Endothelial cell of umbilical vein (primary cell): ENCODE measurements around the gene ZEB1. TPM values are rescaled to one million over a fixed set of nuclear protein-coding genes. Genes with fewer than 3 reads are reported as not detected.

Experiments used
- BruUV-seq: library from RNA; stranded (reverse); fragments of 400-500 nt; replicated peaks from 2 replicates; lab custom pipeline; 2021; lab: Mats Ljungman, UMichigan
- CTCF ChIA-PET: fragments of 300-600, 350-600 bp; sonication (Branson Sonifier 250); formaldehyde crosslinking; loops from one replicate; lab custom pipeline; 2021; ENCODE audit warnings: antibody characterized with exemption, inconsistent platforms; lab: Charles Lee
- POLR2A ChIA-PET: fragments of 300-600, 350-600 bp; sonication (Branson Sonifier 250); formaldehyde crosslinking; loops from one replicate; lab custom pipeline; 2021; ENCODE audit warnings: antibody characterized with exemption, inconsistent platforms; lab: Charles Lee
- DNase-seq: peaks from one replicate; pipeline ENCODE4 v3.0.0-alpha.2; 2011; ENCODE audit warnings: low read depth, low spot score
- FAIRE-seq: peaks from 2 replicates; lab custom pipeline; 2011; peaks lifted over from hg19 to GRCh38; lab: Jason Lieb, UNC
- H2AFZ ChIP-seq: 2 replicates; pipeline ENCODE4 v1.6.0; 2012; ENCODE audit warnings: low read depth, low read length, control low read depth, inconsistent platforms
- H3K27ac ChIP-seq: 2 replicates; pipeline ENCODE4 v1.5.1; 2011; ENCODE audit warnings: low read depth, mild to moderate bottlenecking, control low read depth, low read length, moderate library complexity; ENCODE audit not compliant: insufficient read depth
- H3K27me3 ChIP-seq, 2 experiments: 2 replicates each; pipeline versions ENCODE4 v1.6.0 to v1.6.1; 2011; ENCODE audit warnings: low read length in 2 of 2, mixed read lengths in 1 of 2; ENCODE audit not compliant: control insufficient read depth in 2 of 2, insufficient read depth in 2 of 2
- H3K36me3 ChIP-seq, 2 experiments: 2 replicates in 1 of 2; 3 replicates in 1 of 2; pipeline ENCODE4 v1.5.1; 2011; ENCODE audit warnings: low read length in 2 of 2, mild to moderate bottlenecking in 1 of 2, moderate library complexity in 1 of 2; ENCODE audit not compliant: control insufficient read depth in 2 of 2, insufficient read depth in 2 of 2; ENCODE audit errors: extremely low read depth in 1 of 2
- H3K4me1 ChIP-seq: 3 replicates; pipeline ENCODE4 v1.5.1; 2011; ENCODE audit warnings: mild to moderate bottlenecking, low read length; ENCODE audit not compliant: control insufficient read depth, insufficient read depth; ENCODE audit errors: extremely low read depth
- H3K4me2 ChIP-seq: 2 replicates; pipeline ENCODE4 v1.6.1; 2011; ENCODE audit warnings: low read length, control low read depth, mixed read lengths; ENCODE audit not compliant: insufficient read depth
- H3K4me3 ChIP-seq, 3 experiments: fragments of 200-600 bp in 1 of 3; sonication (generic), shearing (Covaris generic) in 1 of 3; replicated peaks in 1 of 3; 2 replicates each; pipeline ENCODE4 v1.5.1; 2011 to 2016; ENCODE audit warnings: control low read depth in 3 of 3, low read length in 3 of 3, mild to moderate bottlenecking in 2 of 3, inconsistent platforms in 1 of 3, low read depth in 1 of 3, moderate library complexity in 1 of 3; ENCODE audit not compliant: insufficient read depth in 1 of 3
- H3K79me2 ChIP-seq: 2 replicates; pipeline ENCODE4 v1.6.0; 2012; ENCODE audit warnings: low read length, inconsistent platforms; ENCODE audit not compliant: control insufficient read depth, insufficient read depth
- H3K9ac ChIP-seq: replicated peaks from 2 replicates; pipeline ENCODE3; 2011; ENCODE audit warnings: low read length, control low read depth; ENCODE audit not compliant: insufficient read depth; ENCODE audit errors: extremely low read depth
- H3K9me1 ChIP-seq: replicated peaks from 3 replicates; pipeline ENCODE4 v1.6.0; 2011; ENCODE audit warnings: mild to moderate bottlenecking, low read length; ENCODE audit not compliant: control insufficient read depth, insufficient read depth; ENCODE audit errors: extremely low read depth
- H3K9me3 ChIP-seq: replicated peaks from 2 replicates; pipeline ENCODE4 v1.5.1; 2012; ENCODE audit warnings: low read length, inconsistent platforms; ENCODE audit not compliant: control insufficient read depth, insufficient read depth
- H4K20me1 ChIP-seq: replicated peaks from 2 replicates; pipeline ENCODE3; 2011; ENCODE audit warnings: mild to moderate bottlenecking, low read length; ENCODE audit not compliant: control insufficient read depth, insufficient read depth; ENCODE audit errors: extremely low read depth
- EZH2 ChIP-seq: IDR thresholded peaks from 2 replicates; pipeline ENCODE4 v1.6.1; 2012; ENCODE audit warnings: borderline replicate concordance, low read depth, mild to moderate bottlenecking, moderate library complexity, low read length, inconsistent platforms; ENCODE audit not compliant: severe bottlenecking
- FOS ChIP-seq: IDR thresholded peaks from 2 replicates; pipeline ENCODE4 v1.6.1; 2011; ENCODE audit warnings: mild to moderate bottlenecking, low read length, moderate library complexity, borderline replicate concordance; ENCODE audit not compliant: insufficient read depth
- GATA2 ChIP-seq: IDR thresholded peaks from 2 replicates; pipeline ENCODE4 v1.7.0; 2011; ENCODE audit warnings: low read depth, mild to moderate bottlenecking, moderate library complexity, mixed read lengths, low read length; ENCODE audit not compliant: insufficient read length, insufficient read depth
- JUN ChIP-seq: IDR thresholded peaks from 2 replicates; pipeline ENCODE4 v1.6.1; 2011; ENCODE audit warnings: borderline replicate concordance, low read depth; ENCODE audit not compliant: insufficient read length, insufficient read depth
- MAX ChIP-seq: IDR thresholded peaks from 2 replicates; pipeline ENCODE4 v1.6.1; 2011; ENCODE audit not compliant: insufficient read depth, insufficient read length
- POLR2A ChIP-seq: IDR thresholded peaks from 2 replicates; pipeline ENCODE4 v1.6.1; 2012; ENCODE audit warnings: low read depth, mild to moderate bottlenecking, control low read depth, low read length
- POLR2AphosphoS5 ChIP-seq: IDR thresholded peaks from 2 replicates; pipeline ENCODE4 v1.6.1; 2012; ENCODE audit warnings: low read depth, mild to moderate bottlenecking, control low read depth, low read length, moderate library complexity; ENCODE audit not compliant: insufficient read depth
- dilution Hi-C: fragments of 300-500 bp; cut with MboI; formaldehyde crosslinking; loops from one replicate; pipeline ENCODE4 v1.15.0; 2019; ENCODE audit warnings: low sequenced_read_pairs; ENCODE audit not compliant: extremely low pct_ligation_motif_present
- intact Hi-C: fragments of 100-400 bp; cut with micrococcal nuclease; formaldehyde crosslinking; loops from one replicate; pipeline ENCODE4 v1.10.0; 2022
- polyA plus RNA-seq, 4 experiments: library from polyadenylated mRNA; depleted of rRNA in 3 of 4; stranded (reverse) in 3 of 4; unstranded in 1 of 4; fragments of >200 nt; gene quantifications; 2 replicates each; pipeline versions ENCODE4 v1.2.1 to v1.2.3, GENCODE V29; 2011 to 2012; ENCODE audit warnings: missing spikeins in 1 of 4
- total RNA-seq: library from RNA; stranded (reverse); gene quantifications from 2 replicates; pipeline ENCODE4 v1.2.3, GENCODE V29; 2021

ZEB1 gene
- total and polyA plus RNA-seq, 2 donors (not counting 3 experiments of a cell fraction or from before 2014, with no cell fraction given): 19.8 to 130 TPM

- dilution Hi-C loops: no loop called here
- Histone ChIP-seq H3K4me2 (no peak overlapping the region), H3K9me3 (no peaks in the 10 kb centered on the region), H3K36me3 (peaks cover 32 to 54% of the 10 kb centered on the region in 2 experiments), H3K79me2 (peaks cover 8% of the 10 kb centered on the region), H3K27me3 (no peaks in the 10 kb centered on the region), H4K20me1 (no peaks in the 10 kb centered on the region), H3K4me3 (no peak overlapping the region), H3K27ac (no peak overlapping the region), H2AFZ (no peak overlapping the region), H3K4me1 (peaks cover 24% of the 10 kb centered on the region), H3K9ac (no peak overlapping the region), H3K9me1 (no peaks in the 10 kb centered on the region)
- intact Hi-C loops: loop anchor here (10.0 kb wide), 1 partner anchor 280 kb away; no protein-coding TSS in a partner anchor
- DNase-seq (no peak), FAIRE-seq (no peak)
- ChIA-PET CTCF (interaction anchor here (3.0 kb wide), 1 partner anchor 246 kb away, joined by 8 read pairs; no protein-coding TSS in a partner anchor), POLR2A (no interaction called here)
- TF ChIP-seq GATA2: no peak
- no peak for TF ChIP-seq POLR2AphosphoS5
- BruUV-seq: no TSS peak
These were observed 205.4 kb downstream of the ZEB1 start for GRCh38 chr10:31524460-31524859.

GRCh38 chr10:31526178-31526577, 207.2 kb downstream of the ZEB1 start:
- POLR2A ChIA-PET: interaction anchor here (0.6 kb wide), 1 partner anchor 12 kb away, joined by 3 read pairs; no protein-coding TSS in a partner anchor

More at GRCh38 chr10:31526178-31526577, 207.2 kb downstream of the ZEB1 start:
- no TSS peak for BruUV-seq
- no peaks in the 10 kb centered on the region for H3K27me3 ChIP-seq
- peaks cover 6% of the 10 kb centered on the region for H3K79me2 ChIP-seq
- no peak overlapping the region for H3K4me3 ChIP-seq
- no peak for DNase-seq
- intact Hi-C loops: loop anchor here (10.0 kb wide), 1 partner anchor 279 kb away; no protein-coding TSS in a partner anchor
- H2AFZ ChIP-seq: no peak overlapping the region
- TF ChIP-seq JUN (no peak), GATA2 (no peak), FOS (no peak), POLR2A (no peak), MAX (no peak), POLR2AphosphoS5 (no peak), EZH2 (no peak)
- H3K9me3 ChIP-seq: no peaks in the 10 kb centered on the region
- no peaks in the 10 kb centered on the region for H3K9me1 ChIP-seq
- no peaks in the 10 kb centered on the region for H4K20me1 ChIP-seq
- no peak for FAIRE-seq
- H3K4me1 ChIP-seq: peaks cover 24% of the 10 kb centered on the region
- dilution Hi-C loops: no loop called here
- H3K9ac ChIP-seq: no peak overlapping the region
- no peak overlapping the region for H3K27ac ChIP-seq
- no peak overlapping the region for H3K4me2 ChIP-seq
- CTCF ChIA-PET: no interaction called here
- H3K36me3 ChIP-seq: peaks cover 23 to 39% of the 10 kb centered on the region in 2 experiments
